ENCODE data around the gene SPAG17. TPM values are rescaled to one million over a fixed set of nuclear protein-coding genes. Genes with fewer than 3 reads are reported as not detected.

SPAG17 gene
- total RNA-seq (under 0.01 and 0.33 TPM in 2 replicates), polyA plus RNA-seq (0.01 TPM in 1 of 2 replicates, not detected in the other), polyA minus RNA-seq (ENCODE audit: low replicate concordance) (not detected in 2 replicates)
- polyA plus RNA-seq (2012) = 0.01 TPM in 1 of 2 replicates, not detected in the other

DNA sequence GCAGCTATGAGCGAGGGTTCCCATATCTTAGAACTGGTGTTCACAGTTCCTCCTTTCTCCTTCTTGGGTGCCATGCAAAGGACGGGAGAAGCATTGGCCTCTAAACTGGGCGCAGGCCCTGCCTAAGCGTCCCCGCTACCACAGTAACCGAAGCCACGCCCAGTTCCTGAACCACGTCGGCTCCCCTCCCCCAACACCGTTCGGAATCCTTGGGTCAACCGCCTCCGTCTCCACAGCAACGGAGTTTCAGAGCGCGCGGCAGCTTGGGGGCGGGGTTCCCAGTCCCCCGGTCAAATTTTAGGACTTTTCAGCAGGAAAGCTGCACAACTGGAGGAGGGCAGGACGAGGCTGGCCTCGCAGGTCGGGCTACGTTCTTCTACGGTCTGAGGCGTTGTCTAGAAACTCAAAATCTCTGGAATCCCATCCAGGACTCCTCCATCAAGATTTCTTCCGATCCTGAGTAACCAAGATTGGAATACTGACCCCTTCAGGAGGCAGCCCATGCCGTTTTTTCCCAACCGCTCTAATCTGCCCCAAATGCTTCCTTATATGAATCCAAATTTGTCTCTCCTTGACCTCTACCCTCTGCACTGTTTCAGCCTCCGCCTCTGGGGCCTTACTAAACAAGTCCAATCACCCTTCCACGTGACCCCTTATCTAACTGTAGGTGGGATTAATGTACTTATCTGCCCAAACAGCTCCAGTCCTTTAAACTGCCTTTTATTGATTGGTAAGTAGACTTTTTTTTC, at the start of gene SPAG17:
SPAG17 (minus strand) TSS at position 145 of the 749 bp plus-strand sequence; CDS start at position 74, 71 bp downstream.
- Histone ChIP-seq H3K4me3 (replicated peaks in 1 of 4; ENCODE audit: control extremely low read depth in 1 of 4, insufficient read depth in 1 of 4, low read depth in 3 of 4, low read length in 4 of 4) (peak within 1 kb of the TSS; percentile 6 to 62 (median 30)), H3K79me2 (ENCODE audit: control insufficient read depth, insufficient read depth, low read length) (no peaks in the 10 kb centered on the region), H3K9me3 (ENCODE audit: control insufficient read depth, insufficient read depth, low read depth, low read length) (no peaks in the 10 kb centered on the region), H2AFZ (ENCODE audit: low read length) (peak within 1 kb of the TSS; percentile 3), H3K36me3 (ENCODE audit: control insufficient read depth, insufficient read depth, low read length) (no peaks in the 10 kb centered on the region), H3K4me2 (ENCODE audit: extremely low read depth, insufficient read depth, low read length) (peak within 1 kb of the TSS; percentile 26), H4K20me1 (ENCODE audit: control insufficient read depth, extremely low read depth, insufficient read depth, low read length) (no peaks in the 10 kb centered on the region), H3K9ac (ENCODE audit: insufficient read depth, low read length) (no peak within 1 kb of the TSS), H3K27me3 (ENCODE audit: control insufficient read depth, insufficient read depth, low read length) (no peaks in the 10 kb centered on the region), H3K27ac (ENCODE audit: insufficient read depth, low read length) (no peak within 1 kb of the TSS), H3K4me1 (ENCODE audit: control insufficient read depth, extremely low read depth, insufficient read depth, low read length) (no peaks in the 10 kb centered on the region)
- peak; percentile 62 to 66 for DNase-seq (ENCODE audit: low read depth in 2 of 2)
- TF ChIP-seq EZH2 (IDR thresholded peaks at IDR 0.05; ENCODE audit: low read length, missing control alignments) (no peak), CTCF (conservative IDR thresholded peaks at IDR 0.05 in 1 of 2, IDR thresholded peaks at IDR 0.05 in 1 of 2; ENCODE audit: low read depth in 1 of 2, low read length in 2 of 2) (peak; percentile 39 to 61)

DNA sequence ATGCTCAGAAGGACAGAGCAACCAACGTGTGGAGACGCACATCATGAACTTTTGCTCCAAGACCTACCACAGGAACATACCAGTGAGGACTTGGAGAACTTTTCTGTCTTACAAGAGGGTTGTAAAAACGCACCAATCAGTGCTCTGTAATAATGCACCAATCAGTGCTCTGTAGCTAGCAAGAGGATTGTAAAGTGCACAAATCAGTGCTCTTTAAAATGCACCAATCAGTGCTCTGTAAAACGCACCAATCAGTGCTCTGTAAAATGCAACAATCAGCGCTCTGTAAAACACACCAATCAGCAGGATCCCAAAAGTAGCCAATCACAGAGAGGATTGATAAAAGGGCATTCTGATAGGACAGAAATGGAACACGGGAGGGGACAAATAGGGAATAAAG, 40.4 kb upstream of the SPAG17 start:
- Histone ChIP-seq H2AFZ (ENCODE audit: low read length) (no peak overlapping the region), H3K36me3 (ENCODE audit: control insufficient read depth, insufficient read depth, low read length) (no peaks in the 10 kb centered on the region), H3K27me3 (ENCODE audit: control insufficient read depth, insufficient read depth, low read length) (no peaks in the 10 kb centered on the region), H3K4me3 (replicated peaks in 1 of 4; ENCODE audit: control extremely low read depth in 1 of 4, insufficient read depth in 1 of 4, low read depth in 3 of 4, low read length in 4 of 4) (no peak overlapping the region), H3K27ac (ENCODE audit: insufficient read depth, low read length) (no peak overlapping the region), H3K4me1 (ENCODE audit: control insufficient read depth, extremely low read depth, insufficient read depth, low read length) (no peaks in the 10 kb centered on the region), H3K9me3 (ENCODE audit: control insufficient read depth, insufficient read depth, low read depth, low read length) (no peaks in the 10 kb centered on the region), H3K79me2 (ENCODE audit: control insufficient read depth, insufficient read depth, low read length) (no peaks in the 10 kb centered on the region), H4K20me1 (ENCODE audit: control insufficient read depth, extremely low read depth, insufficient read depth, low read length) (no peaks in the 10 kb centered on the region), H3K9ac (ENCODE audit: insufficient read depth, low read length) (no peak overlapping the region), H3K4me2 (ENCODE audit: extremely low read depth, insufficient read depth, low read length) (no peak overlapping the region)
- TF ChIP-seq EZH2 (IDR thresholded peaks at IDR 0.05; ENCODE audit: low read length, missing control alignments) = no peak
- no peak for TF ChIP-seq CTCF (conservative IDR thresholded peaks at IDR 0.05 in 1 of 2, IDR thresholded peaks at IDR 0.05 in 1 of 2; ENCODE audit: low read depth in 1 of 2, low read length in 2 of 2)
- DNase-seq (ENCODE audit: low read depth in 2 of 2) = no peak

DNA sequence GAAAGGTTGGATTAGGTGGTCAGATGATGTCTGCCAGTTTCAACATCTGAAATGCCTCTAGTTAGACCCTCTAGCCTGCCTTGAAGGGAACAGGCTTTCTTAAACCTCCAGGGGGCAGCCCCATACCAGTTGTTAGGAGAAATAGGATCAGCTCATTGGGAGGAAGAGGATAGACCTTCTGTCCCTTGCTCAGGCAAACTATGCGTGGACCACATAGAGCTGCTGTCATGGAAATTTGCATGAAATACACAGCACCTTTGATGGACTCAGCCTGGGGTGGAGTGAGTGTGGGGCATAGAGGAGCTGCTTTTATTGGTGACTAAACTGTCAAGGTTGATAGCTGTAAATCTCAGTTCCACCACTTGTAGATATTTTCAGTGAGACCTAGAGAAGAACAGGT, 38.4 kb upstream of the SPAG17 start:
- peak in 1 of 2 donors; percentile 4 for DNase-seq (ENCODE audit: low read depth in 2 of 2)
- H3K4me1 ChIP-seq (ENCODE audit: control insufficient read depth, extremely low read depth, insufficient read depth, low read length) = no peaks in the 10 kb centered on the region
- no peaks in the 10 kb centered on the region for H3K27me3 ChIP-seq (ENCODE audit: control insufficient read depth, insufficient read depth, low read length)
- H4K20me1 ChIP-seq (ENCODE audit: control insufficient read depth, extremely low read depth, insufficient read depth, low read length) = no peaks in the 10 kb centered on the region
- no peaks in the 10 kb centered on the region for H3K9me3 ChIP-seq (ENCODE audit: control insufficient read depth, insufficient read depth, low read depth, low read length)
- H3K27ac ChIP-seq (ENCODE audit: insufficient read depth, low read length) = no peak overlapping the region
- H3K4me3 ChIP-seq (replicated peaks in 1 of 4; ENCODE audit: control extremely low read depth in 1 of 4, insufficient read depth in 1 of 4, low read depth in 3 of 4, low read length in 4 of 4) = no peak overlapping the region
- H3K4me2 ChIP-seq (ENCODE audit: extremely low read depth, insufficient read depth, low read length) = no peak overlapping the region
- H3K79me2 ChIP-seq (ENCODE audit: control insufficient read depth, insufficient read depth, low read length) = no peaks in the 10 kb centered on the region
- H3K36me3 ChIP-seq (ENCODE audit: control insufficient read depth, insufficient read depth, low read length) = no peaks in the 10 kb centered on the region
- H2AFZ ChIP-seq (ENCODE audit: low read length) = no peak overlapping the region
- no peak overlapping the region for H3K9ac ChIP-seq (ENCODE audit: insufficient read depth, low read length)
- TF ChIP-seq CTCF (conservative IDR thresholded peaks at IDR 0.05 in 1 of 2, IDR thresholded peaks at IDR 0.05 in 1 of 2; ENCODE audit: low read depth in 1 of 2, low read length in 2 of 2) (peak; percentile 22 to 32), EZH2 (IDR thresholded peaks at IDR 0.05; ENCODE audit: low read length, missing control alignments) (no peak)
